Mononuclear cell (primary cell): Measurements from ENCODE around the gene KDM8. TPM values are rescaled to one million over a fixed set of nuclear protein-coding genes. Genes with fewer than 3 reads are reported as not detected.

Source experiments
- H3K27me3 ChIP-seq: 2 replicates; pipeline ENCODE4 v1.6.0; 2011; ENCODE audit warnings: low read length, control low read depth; ENCODE audit not compliant: insufficient read depth
- H3K4me1 ChIP-seq: 2 replicates; pipeline ENCODE4 v1.5.1; 2011; ENCODE audit warnings: mild to moderate bottlenecking, low read length, control low read depth; ENCODE audit not compliant: insufficient read depth
- H3K4me3 ChIP-seq: 2 replicates; pipeline ENCODE4 v1.5.1; 2011; ENCODE audit warnings: mild to moderate bottlenecking, low read length, moderate library complexity
- H3K9me3 ChIP-seq: 2 replicates; pipeline ENCODE4 v1.5.1; 2011; ENCODE audit warnings: low read depth, mild to moderate bottlenecking, control low read depth, low read length
- total RNA-seq: library from RNA; depleted of rRNA; stranded (reverse); fragments of >200 nt; gene quantifications from one replicate; pipeline ENCODE4 v1.2.3, GENCODE V29; 2012

The KDM8 gene
- total RNA-seq, 1 donor: 6.0 TPM

DNA sequence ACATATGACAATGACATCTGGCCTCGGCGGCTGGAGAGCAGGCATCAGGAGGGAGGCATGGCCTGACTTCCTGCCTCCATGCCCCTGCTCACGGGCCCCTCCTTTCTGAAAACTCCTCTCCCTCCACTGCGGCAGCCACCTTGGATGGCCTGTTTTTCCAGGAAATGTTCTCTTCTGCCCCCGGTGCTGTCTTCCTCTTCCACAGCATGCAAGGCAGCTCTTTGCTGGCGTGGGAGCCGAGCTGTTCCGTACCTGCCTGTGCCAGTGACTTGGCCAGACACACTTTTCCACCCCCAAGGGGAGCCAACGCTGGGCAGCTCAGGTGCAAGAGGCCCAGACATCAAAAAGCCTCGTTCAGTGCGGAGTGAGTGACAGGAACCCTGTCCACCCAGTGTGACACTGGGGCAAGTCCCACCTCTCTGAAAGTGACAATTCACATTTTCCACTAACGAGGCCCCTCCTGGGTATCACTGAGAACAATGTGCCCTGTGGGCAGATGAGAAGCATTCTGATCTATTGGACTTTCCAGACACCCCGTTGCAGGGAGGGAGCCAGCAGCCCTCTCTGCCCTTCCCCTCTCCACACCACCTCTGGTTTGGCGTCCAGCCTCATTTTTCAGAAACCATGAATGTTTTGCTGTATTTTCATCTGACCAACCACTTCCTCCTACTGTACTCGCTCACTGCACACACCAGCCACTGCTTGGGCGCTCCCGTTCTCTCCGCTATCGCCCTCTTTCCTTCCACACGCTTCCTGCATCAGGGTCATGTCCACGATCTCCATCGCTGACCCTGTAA lies 34.1 kb downstream of the KDM8 start:
- Histone ChIP-seq H3K9me3 (no peaks in the 10 kb centered on the region), H3K4me3 (no peak overlapping the region), H3K4me1 (peaks cover 80% of the 10 kb centered on the region), H3K27me3 (no peaks in the 10 kb centered on the region)

GRCh38 chr16:27238016-27238587 lies 34.8 kb downstream of the KDM8 start:
- no peaks in the 10 kb centered on the region for H3K27me3 ChIP-seq
- H3K4me1 ChIP-seq: peaks cover 80% of the 10 kb centered on the region
- no peak overlapping the region for H3K4me3 ChIP-seq
- no peaks in the 10 kb centered on the region for H3K9me3 ChIP-seq

DNA sequence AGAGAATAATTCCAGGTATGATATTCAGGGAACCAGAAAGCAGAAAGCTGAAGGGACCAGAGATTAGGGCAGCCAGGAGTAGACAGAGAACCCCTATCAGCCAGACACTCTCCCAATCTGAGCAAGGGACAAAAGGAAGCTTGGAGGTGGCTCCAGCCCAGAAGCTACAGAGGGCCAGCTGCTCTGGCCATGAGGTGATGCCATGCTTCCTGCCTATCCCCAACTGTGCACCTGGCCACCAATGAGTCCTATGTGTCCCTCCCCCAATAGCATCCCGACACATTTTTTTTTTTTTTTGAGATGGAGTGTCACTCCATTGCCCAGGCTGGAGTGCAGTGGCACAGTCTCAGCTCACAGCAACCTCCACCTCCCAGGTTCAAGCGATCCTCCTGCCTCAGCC lies 35.3 kb downstream of the KDM8 start:
- Histone ChIP-seq H3K4me1 (peaks cover 80% of the 10 kb centered on the region), H3K9me3 (no peaks in the 10 kb centered on the region), H3K4me3 (no peak overlapping the region)

GRCh38 chr16:27239026-27239425 lies 35.7 kb downstream of the KDM8 start:
- Histone ChIP-seq H3K27me3 (no peaks in the 10 kb centered on the region), H3K4me3 (no peak overlapping the region), H3K9me3 (no peaks in the 10 kb centered on the region), H3K4me1 (peaks cover 80% of the 10 kb centered on the region)

More for the DNA sequence above, 35.3 kb downstream of the KDM8 start:
- no peaks in the 10 kb centered on the region for H3K27me3 ChIP-seq

GRCh38 chr16:27239906-27240655 lies 36.8 kb downstream of the KDM8 start:
- Histone ChIP-seq H3K4me1 (peaks cover 80% of the 10 kb centered on the region), H3K9me3 (no peaks in the 10 kb centered on the region), H3K4me3 (no peak overlapping the region), H3K27me3 (no peaks in the 10 kb centered on the region)

GRCh38 chr16:27240948-27241531 lies 37.7 kb downstream of the KDM8 start:
- Histone ChIP-seq H3K4me1 (peaks cover 74% of the 10 kb centered on the region), H3K4me3 (no peak overlapping the region), H3K9me3 (no peaks in the 10 kb centered on the region), H3K27me3 (no peaks in the 10 kb centered on the region)

DNA sequence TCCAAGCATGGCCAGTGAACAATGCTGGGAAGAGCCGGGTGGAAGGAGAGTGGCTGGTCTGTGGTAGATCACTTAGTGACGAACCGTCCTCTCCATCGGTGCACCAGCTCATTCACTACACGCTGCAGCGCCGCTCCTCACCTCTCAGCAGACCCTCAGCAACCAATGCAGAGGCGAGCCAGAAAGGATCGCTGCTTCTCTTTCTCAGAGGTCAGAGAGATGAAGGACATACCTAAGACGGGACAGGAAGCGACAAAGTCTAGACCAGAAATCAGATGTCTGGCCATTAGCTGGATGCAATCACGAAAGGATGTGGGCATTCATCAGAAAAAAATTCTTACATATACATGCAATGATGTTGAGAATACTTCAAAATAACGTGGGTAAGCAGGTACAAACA lies 38.3 kb downstream of the KDM8 start:
- Histone ChIP-seq H3K9me3 (no peaks in the 10 kb centered on the region), H3K4me1 (peaks cover 72% of the 10 kb centered on the region), H3K27me3 (no peaks in the 10 kb centered on the region), H3K4me3 (no peak overlapping the region)

DNA sequence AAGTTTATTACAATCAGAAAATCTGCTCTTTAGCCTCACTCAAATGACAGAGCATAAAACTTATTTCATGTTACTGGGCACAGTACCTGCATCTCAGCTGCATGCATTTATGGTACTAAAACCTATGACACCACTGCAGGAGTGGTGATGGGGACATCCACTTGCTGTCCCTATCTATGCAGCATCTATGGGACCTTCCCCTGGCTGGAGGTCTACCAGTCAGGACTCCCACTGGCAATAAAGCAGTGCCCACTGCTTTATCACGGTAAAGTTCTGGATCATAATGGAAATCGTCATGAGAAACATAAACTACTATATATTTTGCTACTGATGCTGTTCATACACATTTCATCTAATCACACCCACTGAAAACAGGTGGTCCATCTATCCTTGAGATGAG lies 39.1 kb downstream of the KDM8 start:
- Histone ChIP-seq H3K4me3 (no peak overlapping the region), H3K4me1 (peaks cover 72% of the 10 kb centered on the region)

DNA sequence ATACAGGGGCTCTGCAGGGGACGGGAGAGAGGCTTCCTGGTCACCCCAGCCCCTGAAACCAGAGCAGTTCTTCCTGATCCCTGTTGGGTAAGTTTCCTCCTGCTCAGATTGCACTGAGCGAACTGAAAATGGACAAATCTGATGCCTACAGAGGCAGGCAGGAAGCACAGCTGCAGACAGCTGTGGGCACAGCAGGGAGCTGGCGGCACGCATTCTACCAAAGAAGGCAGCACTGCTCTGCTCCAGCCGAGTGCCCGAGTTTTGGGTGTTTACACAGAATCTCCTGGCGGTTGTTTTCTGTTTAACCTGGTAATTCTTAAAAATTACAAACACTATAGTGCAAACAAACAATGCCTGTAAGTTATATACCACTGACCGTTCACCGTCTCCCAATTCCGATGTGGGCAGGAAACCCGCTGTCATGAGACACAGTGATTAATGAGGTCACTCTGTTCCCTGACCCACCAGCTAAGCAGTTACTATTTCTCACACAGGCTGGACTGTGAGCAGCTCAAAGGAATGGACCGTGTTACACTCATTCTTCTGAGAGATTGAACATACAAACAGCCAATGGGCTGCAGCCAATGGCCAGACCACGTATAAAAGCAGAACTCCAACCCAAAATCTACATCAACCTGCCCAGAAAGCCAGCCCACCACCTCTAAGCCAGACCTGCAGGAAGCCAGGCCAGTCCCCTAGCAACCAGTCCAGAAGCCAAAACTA lies 39.7 kb downstream of the KDM8 start:
- H3K4me1 ChIP-seq: peaks cover 72% of the 10 kb centered on the region
- no peaks in the 10 kb centered on the region for H3K27me3 ChIP-seq
- no peaks in the 10 kb centered on the region for H3K9me3 ChIP-seq
- no peak overlapping the region for H3K4me3 ChIP-seq

More for the DNA sequence above, 39.1 kb downstream of the KDM8 start:
- H3K9me3 ChIP-seq: no peaks in the 10 kb centered on the region
- no peaks in the 10 kb centered on the region for H3K27me3 ChIP-seq

DNA sequence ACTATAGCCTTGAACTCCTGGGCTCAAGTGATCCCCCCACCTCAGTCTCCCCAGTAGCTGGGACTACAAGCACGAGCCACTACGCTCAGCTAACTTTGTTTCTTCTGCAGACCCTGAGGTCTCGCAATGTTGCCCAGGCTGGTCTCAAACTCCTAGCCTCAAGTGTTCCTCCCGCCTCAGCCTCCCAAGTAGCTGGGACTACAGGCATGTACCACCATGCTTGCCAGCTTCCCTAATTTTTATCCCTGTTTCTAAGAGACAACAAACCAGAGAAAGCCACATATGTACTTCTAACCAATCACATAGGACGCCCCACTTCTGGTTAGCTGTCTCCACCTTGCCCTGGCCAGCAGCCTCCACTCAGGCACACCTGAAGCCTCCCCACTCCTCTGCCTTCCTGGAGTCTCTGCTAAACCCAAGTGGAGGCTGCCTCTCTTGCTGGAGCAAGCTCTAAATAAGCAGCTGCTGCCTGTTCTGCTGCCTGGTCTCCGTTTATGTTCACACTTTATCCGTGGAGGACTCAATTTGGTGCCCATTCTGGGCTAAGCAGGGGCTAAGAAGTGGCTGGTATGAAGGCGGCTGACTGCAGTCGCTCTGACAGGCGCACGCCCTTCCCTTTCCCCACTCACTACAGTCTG lies 40.5 kb downstream of the KDM8 start:
- no peak overlapping the region for H3K4me3 ChIP-seq
- no peaks in the 10 kb centered on the region for H3K27me3 ChIP-seq
- H3K4me1 ChIP-seq: peaks cover 64% of the 10 kb centered on the region
- H3K9me3 ChIP-seq: no peaks in the 10 kb centered on the region

DNA sequence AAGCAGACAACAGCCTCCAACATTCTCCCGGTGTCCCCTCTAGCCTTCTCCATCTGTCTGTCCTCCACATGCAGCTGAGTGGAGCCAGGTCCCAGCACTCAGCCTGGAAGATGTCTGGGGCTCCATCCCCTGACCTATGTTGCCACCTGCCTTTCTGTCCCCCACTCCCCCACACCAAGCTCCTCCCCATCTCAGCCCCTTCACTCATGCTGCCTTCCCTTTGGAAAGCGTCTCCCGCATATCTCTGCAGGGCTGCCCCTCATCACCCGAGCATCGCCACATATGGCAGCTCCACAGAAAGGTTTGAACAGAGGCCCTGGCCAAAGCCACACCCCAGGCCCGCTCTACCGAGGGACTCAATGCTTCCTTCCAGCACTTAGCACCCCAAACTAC lies 41.0 kb downstream of the KDM8 start:
- no peak overlapping the region for H3K4me3 ChIP-seq
- H3K4me1 ChIP-seq: peaks cover 61% of the 10 kb centered on the region
- H3K9me3 ChIP-seq: no peaks in the 10 kb centered on the region

GRCh38 chr16:27245276-27246172 lies 42.2 kb downstream of the KDM8 start:
- Histone ChIP-seq H3K4me1 (peaks cover 61% of the 10 kb centered on the region), H3K27me3 (no peaks in the 10 kb centered on the region), H3K9me3 (no peaks in the 10 kb centered on the region), H3K4me3 (no peak overlapping the region)

More for the DNA sequence above, 41.0 kb downstream of the KDM8 start:
- no peaks in the 10 kb centered on the region for H3K27me3 ChIP-seq

GRCh38 chr16:27246439-27246838 lies 43.1 kb downstream of the KDM8 start:
- no peak overlapping the region for H3K4me3 ChIP-seq
- H3K4me1 ChIP-seq: peaks cover 53% of the 10 kb centered on the region
- H3K27me3 ChIP-seq: no peaks in the 10 kb centered on the region
- H3K9me3 ChIP-seq: no peaks in the 10 kb centered on the region
